GM12874 (cell line): ENCODE data around the gene RAMP1.

Source experiments
- TF ChIP-seq, protein P1 (sequence below): IDR thresholded peaks from 2 replicates; pipeline ENCODE4 v1.5.1; 2011; ENCODE audit warnings: low read depth, mild to moderate bottlenecking, control low read depth, low read length, moderate library complexity; ENCODE audit not compliant: insufficient read depth

Gene RAMP1

DNA sequence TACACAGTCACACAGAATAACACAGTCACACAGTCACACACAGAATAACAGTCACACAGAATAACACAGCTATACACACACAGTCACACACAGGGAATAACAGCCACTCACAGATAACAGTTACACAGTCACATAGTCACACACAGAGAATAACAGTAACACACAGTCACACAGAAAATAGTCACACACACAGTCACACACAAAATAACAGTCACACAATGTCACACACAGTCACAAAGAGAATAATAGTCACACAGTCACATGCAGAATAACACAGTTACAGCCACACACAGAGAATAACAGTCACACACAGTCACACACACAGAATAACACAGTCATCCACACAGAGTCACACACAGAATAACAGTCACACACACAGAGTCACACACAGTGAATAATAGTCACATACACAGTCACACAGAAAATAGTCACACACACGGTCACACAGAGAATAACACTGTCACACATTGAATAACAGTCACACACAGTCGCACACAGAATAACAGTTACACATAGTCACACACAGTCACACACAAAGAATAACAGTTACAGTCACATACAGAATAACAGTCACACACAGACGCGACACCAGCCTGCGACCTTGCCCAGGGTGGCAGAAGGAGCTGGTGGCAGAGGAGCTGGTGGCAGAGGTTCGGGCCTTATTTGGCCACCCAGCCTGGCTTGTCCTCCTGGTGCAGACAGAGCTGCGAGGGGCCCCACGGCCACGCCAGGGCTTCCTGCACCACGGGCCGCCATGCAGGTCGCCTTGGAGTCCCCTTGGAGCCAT is 51.3 kb downstream of the RAMP1 start:
- TF ChIP-seq, protein P1, sequence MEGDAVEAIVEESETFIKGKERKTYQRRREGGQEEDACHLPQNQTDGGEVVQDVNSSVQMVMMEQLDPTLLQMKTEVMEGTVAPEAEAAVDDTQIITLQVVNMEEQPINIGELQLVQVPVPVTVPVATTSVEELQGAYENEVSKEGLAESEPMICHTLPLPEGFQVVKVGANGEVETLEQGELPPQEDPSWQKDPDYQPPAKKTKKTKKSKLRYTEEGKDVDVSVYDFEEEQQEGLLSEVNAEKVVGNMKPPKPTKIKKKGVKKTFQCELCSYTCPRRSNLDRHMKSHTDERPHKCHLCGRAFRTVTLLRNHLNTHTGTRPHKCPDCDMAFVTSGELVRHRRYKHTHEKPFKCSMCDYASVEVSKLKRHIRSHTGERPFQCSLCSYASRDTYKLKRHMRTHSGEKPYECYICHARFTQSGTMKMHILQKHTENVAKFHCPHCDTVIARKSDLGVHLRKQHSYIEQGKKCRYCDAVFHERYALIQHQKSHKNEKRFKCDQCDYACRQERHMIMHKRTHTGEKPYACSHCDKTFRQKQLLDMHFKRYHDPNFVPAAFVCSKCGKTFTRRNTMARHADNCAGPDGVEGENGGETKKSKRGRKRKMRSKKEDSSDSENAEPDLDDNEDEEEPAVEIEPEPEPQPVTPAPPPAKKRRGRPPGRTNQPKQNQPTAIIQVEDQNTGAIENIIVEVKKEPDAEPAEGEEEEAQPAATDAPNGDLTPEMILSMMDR: no peak

DNA sequence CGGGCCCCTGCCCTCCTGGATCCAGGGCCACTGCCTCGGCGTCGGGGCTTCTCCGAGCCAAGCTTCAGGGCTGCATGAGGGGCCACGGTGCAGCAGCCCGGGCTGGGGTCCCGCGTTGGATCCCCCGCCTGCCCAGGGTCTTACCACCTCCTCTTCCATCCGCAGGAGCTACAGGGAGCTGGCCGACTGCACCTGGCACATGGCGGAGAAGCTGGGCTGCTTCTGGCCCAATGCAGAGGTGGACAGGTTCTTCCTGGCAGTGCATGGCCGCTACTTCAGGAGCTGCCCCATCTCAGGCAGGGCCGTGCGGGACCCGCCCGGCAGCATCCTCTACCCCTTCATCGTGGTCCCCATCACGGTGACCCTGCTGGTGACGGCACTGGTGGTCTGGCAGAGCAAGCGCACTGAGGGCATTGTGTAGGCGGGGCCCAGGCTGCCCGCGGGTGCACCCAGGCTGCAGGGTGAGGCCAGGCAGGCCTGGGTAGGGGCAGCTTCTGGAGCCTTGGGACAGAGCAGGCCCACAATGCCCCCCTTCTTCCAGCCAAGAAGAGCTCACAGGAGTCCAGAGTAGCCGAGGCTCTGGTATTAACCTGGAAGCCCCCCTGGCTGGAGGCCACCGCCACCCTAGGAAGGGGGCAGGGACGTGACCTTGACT is 52.1 kb downstream of the RAMP1 start:
- TF ChIP-seq, protein P1: no peak

- TF ChIP-seq, protein P1: no peak
Measured at GRCh38 chr2:237912271-237913192, 53.1 kb downstream of the RAMP1 start.

GRCh38 chr2:237913193-237913917 is 53.9 kb downstream of the RAMP1 start:
- TF ChIP-seq, protein P1: no peak

DNA sequence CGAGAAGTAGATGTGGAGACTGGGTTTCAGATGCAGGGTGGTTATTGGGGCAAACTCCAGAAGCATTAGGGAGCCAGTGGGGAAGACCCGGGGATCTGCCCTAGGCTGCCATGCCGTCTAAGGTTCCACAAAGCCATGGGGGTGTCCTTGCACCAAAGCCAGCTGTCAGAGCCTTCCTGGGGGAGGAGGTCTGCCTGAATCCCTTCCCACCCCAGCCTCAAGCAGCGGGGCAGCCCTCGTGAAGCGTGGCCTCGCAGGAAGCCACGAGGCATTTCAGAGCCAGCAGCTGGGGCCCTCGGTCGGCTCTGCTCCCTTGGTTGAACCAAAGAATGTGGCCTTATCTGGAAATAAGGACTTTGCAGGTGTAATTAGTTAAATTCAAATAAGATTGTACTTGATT is 56.2 kb downstream of the RAMP1 start:
- TF ChIP-seq, protein P1: no peak

- TF ChIP-seq, protein P1: no peak
Measured at GRCh38 chr2:237916296-237916695, 56.9 kb downstream of the RAMP1 start.
